Astrocyte (in vitro differentiated cells and primary cell): ENCODE measurements around the gene RPL37A. TPM values are rescaled to one million over a fixed set of nuclear protein-coding genes. Genes with fewer than 3 reads are reported as not detected.

ENCODE experiments used
- DNase-seq: peaks from one replicate; pipeline ENCODE4 v3.0.0-alpha.2; 2010; ENCODE audit warnings: low read depth
- FAIRE-seq: peaks from 2 replicates; lab custom pipeline; 2011; peaks lifted over from hg19 to GRCh38; lab: Jason Lieb, UNC
- H2AFZ ChIP-seq: 2 replicates; pipeline ENCODE4 v1.6.0; 2012; ENCODE audit warnings: low read depth, low read length, inconsistent platforms
- H3K27ac ChIP-seq: 2 replicates; pipeline ENCODE4 v1.5.1; 2011; ENCODE audit warnings: low read depth, low read length, inconsistent platforms
- H3K27me3 ChIP-seq: 2 replicates; pipeline ENCODE4 v1.6.0; 2011; ENCODE audit warnings: low read length, inconsistent platforms; ENCODE audit not compliant: insufficient read depth
- H3K36me3 ChIP-seq: 2 replicates; pipeline ENCODE4 v1.5.1; 2011; ENCODE audit warnings: low read length, inconsistent platforms; ENCODE audit not compliant: insufficient read depth
- H3K4me1 ChIP-seq: 2 replicates; pipeline ENCODE4 v1.5.1; 2011; ENCODE audit warnings: low read length, inconsistent platforms; ENCODE audit not compliant: insufficient read depth
- H3K4me2 ChIP-seq: 2 replicates; pipeline ENCODE4 v1.6.0; 2012; ENCODE audit warnings: low read length, inconsistent platforms
- H3K4me3 ChIP-seq: 2 replicates; pipeline ENCODE4 v1.5.1; 2011; ENCODE audit warnings: low read depth, mild to moderate bottlenecking, low read length, inconsistent platforms; ENCODE audit not compliant: insufficient read depth
- H3K79me2 ChIP-seq: 2 replicates; pipeline ENCODE4 v1.6.0; 2012; ENCODE audit warnings: mild to moderate bottlenecking, low read length, inconsistent platforms; ENCODE audit not compliant: insufficient read depth
- H3K9ac ChIP-seq: 2 replicates; pipeline ENCODE4 v1.6.0; 2012; ENCODE audit warnings: mild to moderate bottlenecking, low read length, inconsistent platforms
- H3K9me3 ChIP-seq: 2 replicates; pipeline ENCODE4 v1.5.1; 2012; ENCODE audit warnings: low read depth, mild to moderate bottlenecking, low read length, inconsistent platforms; ENCODE audit not compliant: insufficient read depth
- H4K20me1 ChIP-seq: 2 replicates; pipeline ENCODE4 v1.6.0; 2012; ENCODE audit warnings: low read length, inconsistent platforms; ENCODE audit not compliant: insufficient read depth
- H3K27ac Mint-ChIP-seq: one replicate; pipeline ENCODE4 v1.8.0; 2021; ENCODE audit warnings: mild to moderate bottlenecking, mixed read lengths; ENCODE audit not compliant: unreplicated experiment
- H3K27me3 Mint-ChIP-seq: one replicate; pipeline ENCODE4 v1.8.0; 2021; ENCODE audit warnings: low read depth, mixed read lengths; ENCODE audit not compliant: unreplicated experiment
- H3K36me3 Mint-ChIP-seq: one replicate; pipeline ENCODE4 v1.8.0; 2021; ENCODE audit warnings: low read depth, mixed read lengths; ENCODE audit not compliant: unreplicated experiment
- H3K4me1 Mint-ChIP-seq: one replicate; pipeline ENCODE4 v1.8.0; 2021; ENCODE audit warnings: low read depth, mixed read lengths; ENCODE audit not compliant: unreplicated experiment
- H3K4me3 Mint-ChIP-seq: one replicate; pipeline ENCODE4 v1.8.0; 2021; ENCODE audit warnings: mild to moderate bottlenecking, moderate library complexity, mixed read lengths; ENCODE audit not compliant: unreplicated experiment
- H3K9me3 Mint-ChIP-seq: one replicate; pipeline ENCODE4 v1.8.0; 2021; ENCODE audit warnings: mild to moderate bottlenecking, mixed read lengths; ENCODE audit not compliant: unreplicated experiment
- CTCF ChIP-seq: IDR thresholded peaks from 2 replicates; pipeline ENCODE4 v1.5.1; 2011; ENCODE audit warnings: low read depth, mild to moderate bottlenecking, inconsistent platforms, low read length, moderate library complexity; ENCODE audit not compliant: insufficient read depth
- EZH2 ChIP-seq: IDR thresholded peaks from 2 replicates; pipeline ENCODE4 v1.6.1; 2012; ENCODE audit warnings: mild to moderate bottlenecking, low read length, inconsistent platforms; ENCODE audit not compliant: insufficient read depth
- total RNA-seq: library from RNA; stranded (reverse); gene quantifications from 2 replicates; pipeline ENCODE4 v1.2.1, GENCODE V29; 2021

Gene RPL37A
- total RNA-seq, 1 donor from 2014 or later = 2,632 TPM

GRCh38 chr2:216534809-216535208 lies 36.2 kb downstream of the RPL37A start:
- Histone ChIP-seq H3K27ac (peak overlapping the region; percentile 60), H3K9ac (peak overlapping the region; percentile 58), H3K27me3 (no peaks in the 10 kb centered on the region), H3K36me3 (no peaks in the 10 kb centered on the region), H2AFZ (no peak overlapping the region), H3K4me2 (peak overlapping the region; percentile 80), H3K4me1 (peaks cover 27% of the 10 kb centered on the region), H3K9me3 (no peaks in the 10 kb centered on the region), H3K79me2 (no peaks in the 10 kb centered on the region), H4K20me1 (no peaks in the 10 kb centered on the region), H3K4me3 (no peak overlapping the region)
- Mint-ChIP-seq H3K4me1 (peaks cover 24% of the 10 kb centered on the region), H3K27me3 (no peaks in the 10 kb centered on the region), H3K27ac (no peak overlapping the region), H3K9me3 (peaks cover 1% of the 10 kb centered on the region), H3K4me3 (no peak overlapping the region), H3K36me3 (peaks cover 5% of the 10 kb centered on the region)
- FAIRE-seq (no peak), DNase-seq (no peak)
- TF ChIP-seq EZH2 (no peak), CTCF (no peak)

GRCh38 chr2:216535454-216535995 lies 36.9 kb downstream of the RPL37A start:
- no peaks in the 10 kb centered on the region for H3K27me3 ChIP-seq
- peak overlapping the region; percentile 76 for H3K27ac Mint-ChIP-seq
- H3K9me3 ChIP-seq = no peaks in the 10 kb centered on the region
- peak overlapping the region; percentile 58 for H3K9ac ChIP-seq
- H3K4me1 ChIP-seq = peaks cover 31% of the 10 kb centered on the region
- TF ChIP-seq EZH2 (no peak), CTCF (no peak)
- FAIRE-seq = peak; percentile 90
- no peaks in the 10 kb centered on the region for H3K36me3 ChIP-seq
- no peaks in the 10 kb centered on the region for H3K79me2 ChIP-seq
- H3K4me2 ChIP-seq = peak overlapping the region; percentile 80
- peak; percentile 95 for DNase-seq
- peaks cover 8% of the 10 kb centered on the region for H3K36me3 Mint-ChIP-seq
- peaks cover 27% of the 10 kb centered on the region for H3K4me1 Mint-ChIP-seq
- H3K27ac ChIP-seq = peak overlapping the region; percentile 60
- no peak overlapping the region for H3K4me3 Mint-ChIP-seq
- H2AFZ ChIP-seq = peak overlapping the region; percentile 22
- H3K27me3 Mint-ChIP-seq = peaks cover 3% of the 10 kb centered on the region
- H3K9me3 Mint-ChIP-seq = peaks cover 3% of the 10 kb centered on the region
- H4K20me1 ChIP-seq = no peaks in the 10 kb centered on the region
- no peak overlapping the region for H3K4me3 ChIP-seq

- Histone ChIP-seq H3K4me2 (no peak overlapping the region), H4K20me1 (no peaks in the 10 kb centered on the region), H3K27me3 (no peaks in the 10 kb centered on the region), H3K27ac (no peak overlapping the region), H3K4me3 (no peak overlapping the region), H3K9ac (no peak overlapping the region), H3K9me3 (no peaks in the 10 kb centered on the region), H3K36me3 (no peaks in the 10 kb centered on the region), H3K79me2 (no peaks in the 10 kb centered on the region), H3K4me1 (peaks cover 31% of the 10 kb centered on the region), H2AFZ (peak overlapping the region; percentile 38)
- Mint-ChIP-seq H3K27ac (no peak overlapping the region), H3K4me3 (no peak overlapping the region), H3K4me1 (peaks cover 27% of the 10 kb centered on the region), H3K36me3 (peaks cover 10% of the 10 kb centered on the region), H3K27me3 (peaks cover 10% of the 10 kb centered on the region), H3K9me3 (peaks cover 4% of the 10 kb centered on the region)
- no peak for DNase-seq
- TF ChIP-seq EZH2 = no peak
- FAIRE-seq = no peak
Measured at GRCh38 chr2:216536734-216537210, 38.1 kb downstream of the RPL37A start.
